Inflammatory macrophage treated with lipopolysaccharide for 1 hour (primary cell): ENCODE measurements around the gene COQ5.
"Not testable (repeated sequence)": the region's sequence is repeated elsewhere in the genome, so short reads cannot be mapped to it uniquely, and the experiment has no call there.

Experiments used
- DNase-seq, 2 donors: peaks; one replicate each; pipeline ENCODE4 v3.0.0-alpha.2; 2020 to 2022

The COQ5 gene

DNA sequence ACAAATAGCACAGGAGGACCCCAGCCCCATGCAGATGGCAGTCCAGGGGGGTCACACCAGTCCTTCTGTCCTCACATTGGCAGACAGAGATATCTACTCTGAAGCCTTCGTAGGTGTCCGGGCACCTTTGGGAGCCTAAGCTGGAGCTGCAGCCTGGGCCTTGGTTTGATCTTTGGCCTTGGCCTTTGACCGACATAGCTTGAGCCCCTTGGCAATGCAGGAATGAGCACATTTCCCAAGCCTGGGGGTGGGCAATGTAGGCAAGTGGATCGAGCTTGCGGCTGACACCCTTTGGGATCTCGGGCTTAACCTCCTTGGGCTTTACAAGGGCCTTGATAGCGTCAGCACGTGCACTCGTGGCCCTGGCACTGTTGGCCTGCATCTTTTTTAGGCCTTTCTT lies 6.4 kb downstream of the COQ5 start:
- no peak for DNase-seq

DNA sequence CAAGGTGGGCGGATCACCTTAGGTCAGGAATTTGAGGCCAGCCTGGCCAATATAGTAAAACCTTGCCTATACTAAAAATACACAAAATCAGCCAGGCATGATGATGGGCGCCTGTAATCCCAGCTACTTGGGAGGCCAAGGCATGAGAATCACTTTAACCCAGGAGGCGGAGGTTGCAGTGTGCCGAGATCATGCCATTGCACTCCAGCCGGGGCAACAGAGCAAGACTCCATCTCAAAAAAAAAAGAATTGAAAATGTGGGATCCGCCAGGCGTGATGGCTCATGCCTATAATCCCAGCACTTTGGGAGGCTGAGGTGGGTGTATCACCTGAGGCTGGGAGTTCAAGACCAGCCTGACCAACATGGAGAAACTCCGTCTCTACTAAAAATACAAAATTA lies 9.6 kb downstream of the COQ5 start:
- not testable (repeated sequence) for DNase-seq

DNA sequence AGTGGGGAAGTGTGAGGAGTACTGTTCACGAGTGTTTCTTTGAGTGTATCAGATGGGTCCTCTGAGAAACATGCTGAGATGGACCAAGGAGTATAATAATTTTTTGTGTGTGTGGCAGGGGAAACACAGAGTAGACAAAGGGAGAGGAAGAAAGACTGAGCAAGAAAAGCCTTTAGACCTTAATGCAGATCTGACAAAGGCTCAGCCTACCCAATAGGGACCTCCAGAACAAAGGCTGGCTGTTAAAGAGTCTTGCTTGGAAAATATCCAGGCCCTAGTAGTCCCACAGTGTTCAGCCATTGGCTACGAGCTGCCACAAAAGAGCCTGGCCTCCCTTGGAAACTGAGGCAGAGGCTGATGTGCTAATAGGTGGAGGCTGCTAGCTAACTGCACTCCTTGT lies 13.5 kb downstream of the COQ5 start:
- DNase-seq: no peak

DNA sequence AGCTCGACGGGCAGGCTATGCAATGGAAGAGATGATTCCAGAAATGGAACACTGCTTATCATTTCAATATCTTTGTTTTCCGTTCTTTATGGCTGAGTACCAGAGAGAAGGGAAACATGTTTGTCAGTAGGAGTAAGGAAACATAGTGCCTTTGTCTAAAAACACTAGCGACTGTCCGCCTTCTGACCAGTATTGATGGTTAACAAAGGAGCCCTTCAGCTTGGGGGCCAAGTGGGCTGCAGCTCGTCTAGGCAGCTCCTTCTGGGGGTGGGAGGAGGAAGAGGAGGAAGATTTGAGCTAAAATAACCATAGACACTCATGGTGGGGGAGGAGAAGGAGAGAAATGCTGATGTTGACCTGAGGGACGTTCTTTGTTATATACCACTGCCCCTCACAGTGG lies 15.0 kb downstream of the COQ5 start:
- no peak for DNase-seq

DNA sequence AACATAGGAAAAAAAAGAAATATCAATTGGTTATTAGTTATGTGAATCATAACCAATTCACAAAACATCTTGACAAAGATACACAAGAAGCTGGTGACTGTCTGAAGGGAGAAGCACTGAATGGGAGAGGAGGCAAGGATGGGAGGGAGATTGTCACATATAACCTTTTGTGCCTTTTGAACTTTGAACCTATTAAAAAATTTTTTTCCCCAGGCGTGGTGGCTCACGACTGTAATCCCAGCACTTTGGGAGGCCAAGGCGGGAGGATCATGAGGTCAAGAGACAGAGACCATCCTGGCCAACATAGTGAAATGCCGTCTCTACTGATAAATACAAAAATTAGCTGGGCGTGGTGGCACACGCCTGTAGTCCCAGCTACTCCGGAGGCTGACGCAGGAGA lies 20.4 kb downstream of the COQ5 start:
- DNase-seq: no peak

DNA sequence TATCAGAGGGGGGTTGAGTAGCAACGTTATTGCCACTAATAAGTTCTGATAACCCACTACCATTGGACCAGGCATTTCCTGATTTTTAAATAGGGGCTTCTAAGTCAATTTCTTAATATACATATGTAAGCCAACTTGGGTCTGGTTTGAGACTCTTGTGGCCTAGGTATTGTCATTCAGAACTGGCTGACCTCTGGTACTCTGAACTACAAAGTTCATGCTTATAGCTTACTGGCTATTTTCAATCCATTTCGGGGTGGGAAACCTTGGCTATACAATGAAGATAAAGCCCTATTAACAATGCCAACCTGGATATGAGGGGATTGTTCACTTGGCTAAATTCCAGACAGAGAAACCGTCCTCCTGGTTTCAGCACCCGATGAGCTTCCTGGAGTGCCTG lies 24.4 kb downstream of the COQ5 start:
- no peak for DNase-seq

DNA sequence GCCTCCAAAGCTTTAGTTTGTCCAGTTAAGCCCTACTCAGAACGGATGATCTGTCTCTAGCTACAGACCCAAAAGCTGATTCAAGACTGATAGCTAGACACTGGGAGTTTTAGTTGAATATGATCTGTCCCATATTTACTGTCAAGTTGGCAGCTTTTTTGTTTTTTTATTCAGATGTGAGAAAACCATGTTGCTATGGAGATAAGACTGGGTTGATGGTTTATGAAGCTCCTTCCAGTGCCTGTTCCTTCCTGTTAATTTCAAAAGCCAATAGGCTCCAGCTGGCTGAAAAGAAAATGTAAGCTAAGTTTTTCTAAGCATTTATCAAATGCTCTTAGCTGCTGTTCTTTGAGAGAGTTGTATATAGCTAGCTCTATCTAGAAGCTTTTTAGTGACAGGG lies 28.4 kb downstream of the COQ5 start:
- DNase-seq: no peak

DNA sequence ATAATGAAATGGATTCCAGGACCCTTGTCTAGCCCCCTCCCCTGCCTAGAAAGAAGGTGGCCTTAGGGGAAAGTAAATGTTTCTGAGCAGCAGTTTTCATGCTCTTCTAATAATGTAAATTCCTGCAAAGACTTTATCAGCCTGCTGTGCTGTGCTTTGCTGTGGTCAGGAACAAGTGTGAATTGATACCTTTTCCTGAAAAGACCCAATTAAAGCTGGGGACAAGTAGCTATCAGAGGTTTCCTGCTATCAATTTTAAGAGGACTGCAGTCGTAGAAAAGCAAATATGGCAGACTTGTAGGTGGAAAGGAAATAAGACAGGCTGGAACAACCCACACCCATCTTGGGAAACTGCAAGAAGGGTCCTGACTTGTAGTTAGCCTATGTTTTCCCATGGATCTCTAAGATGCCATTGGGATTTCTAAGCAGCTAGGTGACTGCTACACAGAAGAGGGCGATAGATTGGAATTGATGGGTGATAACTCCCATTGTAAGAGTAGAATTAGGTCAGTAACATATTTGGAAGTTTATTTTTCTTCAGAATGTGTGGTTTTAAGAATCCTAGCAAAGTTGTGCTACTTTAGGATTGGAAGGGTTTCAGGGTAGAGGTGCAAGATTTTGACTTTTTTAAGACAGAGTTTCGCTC lies 30.0 kb downstream of the COQ5 start:
- DNase-seq: no peak

DNA sequence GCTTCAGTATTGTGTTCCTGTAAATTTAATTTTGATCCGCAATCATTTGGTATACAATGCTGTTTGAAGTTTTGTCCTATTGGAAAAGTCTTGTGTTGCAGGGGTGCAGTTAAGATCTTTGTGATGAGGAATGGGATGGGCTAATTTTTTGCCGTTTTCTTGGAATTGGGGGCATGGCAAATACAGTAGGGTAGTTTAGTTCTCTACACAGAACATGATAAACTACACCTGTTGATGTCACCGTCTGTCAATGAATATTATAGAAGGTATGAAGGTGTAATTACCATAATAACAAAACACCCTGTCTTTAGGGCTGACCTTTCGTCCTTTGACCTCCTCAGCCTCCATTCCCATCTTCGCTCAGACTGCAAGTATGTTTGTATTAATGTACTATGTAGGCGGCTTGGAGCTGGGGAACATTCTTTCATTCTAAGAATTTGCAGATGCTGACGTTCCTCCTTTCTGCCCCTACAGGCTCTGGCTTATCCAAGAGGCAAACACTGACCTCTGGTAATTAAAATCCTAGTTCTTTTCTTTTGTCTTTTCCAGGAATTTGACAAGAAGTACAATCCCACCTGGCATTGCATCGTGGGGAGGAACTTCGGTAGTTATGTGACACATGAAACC lies 31.3 kb downstream of the COQ5 start:
- no peak for DNase-seq

DNA sequence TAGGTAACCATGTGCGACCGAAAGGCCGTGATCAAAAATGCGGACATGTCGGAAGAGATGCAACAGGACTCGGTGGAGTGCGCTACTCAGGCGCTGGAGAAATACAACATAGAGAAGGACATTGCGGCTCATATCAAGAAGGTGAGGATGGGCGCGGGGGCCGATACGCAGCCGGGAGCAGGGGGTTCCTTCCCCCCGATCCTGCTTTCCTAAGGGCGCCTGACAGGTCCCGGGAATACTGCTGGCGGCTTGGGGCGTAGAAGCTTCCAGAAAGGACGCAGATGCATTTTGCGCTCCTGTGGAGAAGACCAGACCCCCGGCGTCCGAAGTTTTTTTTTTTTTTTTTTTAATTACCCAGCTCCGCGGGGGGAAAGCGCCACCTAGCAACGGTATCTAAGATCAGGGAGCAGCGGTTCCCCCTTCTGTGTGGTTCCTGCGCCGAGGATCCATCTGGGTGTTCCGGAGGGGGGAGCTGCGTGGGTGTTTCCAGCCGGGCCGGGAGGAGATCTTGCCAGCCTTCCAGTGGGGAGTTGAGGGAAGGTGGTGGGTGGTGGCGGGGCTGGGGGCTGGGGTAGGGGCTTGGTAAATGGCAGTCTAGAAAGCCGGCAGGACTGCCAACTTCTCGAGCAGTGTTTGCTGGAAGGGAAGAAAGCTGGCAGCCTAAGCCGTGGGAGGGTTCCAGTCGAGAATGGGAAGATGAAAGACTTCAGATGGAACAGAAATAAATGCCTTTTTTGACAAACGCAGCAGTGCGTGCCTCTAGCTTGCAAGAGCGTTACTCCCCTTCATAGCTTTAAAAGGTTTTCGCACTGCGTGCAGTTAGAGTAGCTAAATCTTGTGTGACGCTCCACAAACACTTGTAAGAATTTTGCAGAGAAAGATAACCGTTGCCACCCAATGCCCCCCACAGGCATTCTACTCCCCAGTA lies 32.3 kb downstream of the COQ5 start:
- peak; percentile 65 to 69 for DNase-seq

DNA sequence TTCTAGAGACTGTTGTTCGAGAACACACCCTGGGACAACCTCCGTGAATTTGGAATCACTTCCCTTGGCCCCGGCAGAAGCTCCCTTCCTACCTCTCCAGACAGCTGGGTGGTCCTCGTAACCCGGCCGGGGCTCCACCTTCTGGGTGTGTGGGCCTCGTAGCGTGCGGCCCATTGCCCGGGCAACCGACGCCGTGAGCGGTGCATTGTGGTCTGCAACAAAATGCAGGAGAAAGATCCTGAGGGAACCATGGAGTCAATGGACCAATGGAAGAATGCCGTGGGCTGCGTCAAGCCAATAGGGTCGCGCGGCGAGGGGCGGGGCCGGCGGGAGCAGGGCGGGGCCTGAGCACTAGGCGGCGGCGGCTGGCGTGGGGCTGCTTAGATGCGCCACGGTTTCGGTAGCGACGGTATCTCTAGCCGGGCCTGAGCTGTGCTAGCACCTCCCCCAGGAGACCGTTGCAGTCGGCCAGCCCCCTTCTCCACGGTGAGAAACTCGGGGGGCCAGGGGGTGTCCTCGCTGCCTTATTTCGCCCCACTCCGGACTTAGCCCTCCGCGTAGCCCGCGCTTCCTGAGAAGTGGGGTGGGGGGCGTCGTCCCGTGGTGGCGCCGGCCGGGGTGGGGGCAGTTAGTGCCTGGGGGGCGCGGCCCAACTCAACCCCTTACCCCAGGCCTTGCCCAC lies 33.1 kb downstream of the COQ5 start, which contains the start of gene DYNLL1:
Gene DYNLL1 (plus strand): TSS at position 383 of the 682 bp plus-strand sequence. CDS start 309 bp downstream, outside the sequence.
- peak; percentile 93 to 100 for DNase-seq

DNA sequence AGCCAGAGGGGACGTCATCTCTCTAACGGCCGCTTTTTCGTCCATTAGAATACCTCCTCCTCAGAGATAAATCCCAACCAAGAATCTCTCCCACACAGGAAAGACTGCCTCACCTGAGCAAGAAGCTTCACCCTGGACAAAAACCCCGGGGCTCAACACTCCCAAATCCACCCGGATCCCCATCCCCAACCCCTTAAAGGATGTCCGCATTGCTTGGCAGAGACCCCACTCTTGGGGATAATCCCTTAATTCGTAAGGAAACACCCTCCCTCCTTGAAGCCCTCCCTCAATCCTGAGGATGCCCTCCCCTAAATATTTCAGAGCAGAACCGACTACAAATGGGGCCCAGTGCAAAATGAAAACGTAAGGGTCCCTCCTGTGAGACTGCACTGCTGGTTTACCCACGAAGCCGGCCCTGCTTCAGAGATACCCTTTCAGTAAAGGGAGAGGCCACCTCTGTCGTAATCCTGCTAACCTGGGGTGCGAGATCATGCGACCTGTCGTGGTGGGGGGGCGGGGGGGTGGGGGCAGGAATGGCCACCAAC lies 33.7 kb downstream of the COQ5 start:
- DNase-seq: no peak

DNA sequence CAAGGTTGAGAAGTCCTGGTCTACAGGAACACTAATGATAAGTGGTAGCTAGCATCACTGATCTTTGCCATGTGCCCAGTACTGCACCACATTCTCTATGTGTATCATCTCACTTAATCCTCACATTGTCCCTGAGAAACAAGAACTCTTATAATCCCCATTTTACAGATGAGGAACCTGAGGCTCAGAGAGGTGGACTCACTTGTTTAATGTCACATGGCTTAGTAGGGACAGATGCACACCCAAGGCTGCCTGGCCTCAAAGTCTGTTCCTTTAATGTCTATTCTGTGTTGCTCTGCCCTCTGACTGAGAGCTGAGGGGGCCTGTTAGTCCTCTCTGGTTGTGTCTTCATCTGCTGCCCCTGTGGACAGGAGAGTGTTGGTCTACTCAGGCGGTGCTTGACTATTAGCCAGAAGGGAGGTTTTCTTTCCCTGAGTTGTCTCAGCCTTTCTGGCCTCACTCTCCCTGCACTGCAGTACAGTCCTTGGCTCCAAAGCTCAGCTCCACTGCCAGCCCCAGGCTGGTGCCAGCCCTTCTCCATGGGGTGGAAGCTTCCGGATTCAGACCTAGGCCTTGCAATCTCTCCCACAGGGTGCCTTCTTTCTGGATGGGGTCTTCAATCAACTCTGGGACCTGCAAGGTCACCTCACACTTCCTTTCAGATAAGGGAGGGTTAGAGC lies 38.0 kb downstream of the COQ5 start:
- DNase-seq: no peak

DNA sequence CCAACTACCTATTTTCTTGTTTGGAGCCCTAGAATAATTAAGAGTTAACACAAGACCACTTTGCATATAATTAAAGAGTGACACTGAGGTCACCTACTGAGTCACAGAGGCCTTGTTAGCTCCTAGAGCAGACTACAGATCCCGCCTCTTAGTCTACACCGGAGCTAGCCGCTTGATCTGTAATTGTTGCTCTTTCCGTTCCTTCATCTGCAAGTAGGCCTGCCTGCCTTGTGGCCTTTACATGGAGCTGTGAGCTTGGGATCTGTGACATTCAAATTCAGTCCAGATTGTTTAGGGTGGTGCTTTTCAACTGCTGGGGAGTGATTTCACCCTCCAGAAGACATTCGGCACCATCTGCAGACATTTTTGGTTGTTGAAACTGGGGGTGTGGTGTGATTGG lies 38.6 kb downstream of the COQ5 start:
- no peak for DNase-seq

DNA sequence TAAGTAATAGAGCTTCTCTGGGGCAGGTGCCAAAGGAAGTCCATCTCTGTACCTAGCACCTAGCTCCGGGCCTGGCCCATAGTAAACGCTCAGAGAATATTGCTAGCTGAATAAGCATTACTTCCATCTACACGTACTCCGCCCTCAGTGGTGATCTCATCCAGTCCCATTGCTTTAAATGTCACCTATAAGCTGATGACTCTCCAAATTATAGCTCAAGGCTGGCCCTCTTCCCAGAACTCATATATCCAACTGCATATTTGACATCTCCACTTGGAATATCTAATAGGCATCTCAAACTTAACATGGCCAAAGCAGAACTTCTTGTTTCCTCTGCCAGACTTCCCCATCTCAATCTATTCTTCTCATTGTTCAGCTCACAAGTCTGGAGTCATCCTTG lies 39.9 kb downstream of the COQ5 start:
- no peak for DNase-seq

DNA sequence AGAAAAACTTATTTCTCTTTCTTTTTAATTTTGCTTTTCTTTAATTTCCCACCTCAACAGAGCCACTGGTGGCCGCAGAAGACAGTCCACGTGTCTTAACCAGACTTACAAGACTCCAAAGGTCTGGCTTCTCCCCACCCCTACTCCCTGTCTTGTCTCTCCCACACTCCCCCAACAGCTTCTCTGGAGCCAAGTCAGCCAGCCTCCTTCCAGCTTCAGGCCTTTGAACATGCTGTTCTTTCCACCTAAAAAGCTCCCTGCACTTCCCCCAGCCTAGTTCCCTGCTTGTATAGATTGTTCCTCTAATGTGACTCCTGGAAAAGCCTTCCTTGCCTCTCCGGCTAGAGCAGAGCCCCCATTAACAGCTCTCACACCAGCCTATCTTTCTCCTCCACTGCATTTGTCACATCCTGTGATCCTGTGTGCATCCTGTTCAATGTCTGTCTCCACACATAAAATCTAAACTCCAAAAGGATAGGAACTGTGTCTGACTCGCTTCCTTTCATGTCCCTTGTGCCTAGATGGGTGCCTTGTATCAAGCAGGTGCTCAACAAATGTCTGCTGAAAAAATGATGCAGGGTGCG lies 40.8 kb downstream of the COQ5 start:
- no peak for DNase-seq

DNA sequence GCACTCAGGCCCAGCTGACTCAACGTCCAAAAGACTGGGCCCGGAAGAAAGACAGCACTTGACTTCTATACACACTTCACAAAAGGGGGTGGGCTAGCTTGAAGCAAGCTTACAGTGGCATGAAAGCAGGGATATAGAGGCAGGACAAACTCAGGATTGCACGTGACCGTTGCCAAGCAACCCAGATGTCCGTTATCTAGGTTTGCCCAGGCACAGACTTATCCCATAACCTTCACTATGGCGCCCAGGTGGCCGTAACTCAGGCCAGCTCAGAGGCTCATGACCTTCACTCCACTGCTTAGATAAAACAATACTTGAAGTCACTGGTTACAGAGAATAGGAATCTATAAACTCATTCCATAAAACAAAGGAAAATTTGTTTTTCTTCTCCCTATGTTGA lies 41.4 kb downstream of the COQ5 start:
- DNase-seq: not testable (repeated sequence)

DNA sequence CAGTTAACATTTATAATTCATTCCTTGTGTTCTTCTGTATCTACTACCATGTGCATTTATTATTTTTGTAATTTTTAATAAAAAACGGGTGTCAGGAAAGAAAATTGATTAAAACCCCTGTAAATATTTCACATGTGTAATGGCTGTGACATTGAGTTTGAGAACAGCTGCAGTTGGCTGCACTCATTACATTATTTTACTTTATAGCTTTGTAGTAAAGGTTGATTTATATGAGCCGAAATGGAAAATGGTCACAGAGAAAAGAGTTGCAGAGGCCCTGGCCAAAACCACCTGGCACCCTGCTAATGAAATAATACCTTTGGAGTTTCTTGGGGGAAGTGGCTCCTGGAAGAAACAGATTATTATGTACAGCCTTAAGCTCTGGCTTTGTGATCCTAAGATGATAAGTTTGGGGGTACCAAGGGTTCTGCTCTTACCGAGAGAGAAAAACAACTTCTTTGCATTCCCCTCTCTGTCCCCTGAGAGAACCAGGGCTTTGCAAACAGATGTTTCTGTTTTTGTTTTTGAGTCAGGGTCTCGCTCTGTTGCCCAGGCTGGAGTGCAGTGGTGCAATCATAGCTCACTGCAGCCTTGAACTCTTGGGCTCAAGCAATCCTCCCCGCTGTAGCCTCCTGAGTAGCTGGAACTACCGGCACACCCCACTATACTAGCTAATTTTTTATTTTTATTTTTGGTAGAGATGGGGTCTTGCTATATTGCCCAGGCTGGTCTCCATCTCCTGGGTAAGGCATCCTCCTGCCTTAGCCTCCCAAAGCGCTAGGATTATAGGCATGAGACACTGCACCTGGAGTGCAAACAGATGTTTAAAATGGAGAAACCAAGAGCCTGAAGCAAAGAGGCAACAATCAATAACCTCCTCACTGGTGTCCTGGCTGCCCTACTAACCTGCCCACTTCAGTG lies 42.7 kb downstream of the COQ5 start:
- no peak for DNase-seq

DNA sequence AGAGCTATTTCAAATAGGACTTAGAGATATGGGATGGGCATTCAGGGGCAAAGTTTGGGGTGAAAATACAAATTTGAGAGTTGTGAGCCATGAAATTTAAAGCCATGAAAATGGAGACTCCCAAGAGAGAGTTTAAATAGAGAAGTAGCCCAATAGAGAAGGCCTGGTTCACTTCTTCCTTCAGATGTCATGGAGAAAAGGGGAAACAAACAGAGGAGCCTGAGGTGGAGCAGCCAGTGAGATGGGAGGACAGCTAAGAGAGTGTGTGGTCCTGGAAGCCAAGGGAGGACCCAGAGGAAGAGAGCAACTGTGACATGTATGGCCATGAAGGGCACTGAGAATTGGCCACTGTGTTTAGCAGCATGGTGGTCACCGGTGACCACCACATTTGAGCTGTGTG lies 45.3 kb downstream of the COQ5 start:
- DNase-seq: peak in 1 of 2 donors; percentile 24

DNA sequence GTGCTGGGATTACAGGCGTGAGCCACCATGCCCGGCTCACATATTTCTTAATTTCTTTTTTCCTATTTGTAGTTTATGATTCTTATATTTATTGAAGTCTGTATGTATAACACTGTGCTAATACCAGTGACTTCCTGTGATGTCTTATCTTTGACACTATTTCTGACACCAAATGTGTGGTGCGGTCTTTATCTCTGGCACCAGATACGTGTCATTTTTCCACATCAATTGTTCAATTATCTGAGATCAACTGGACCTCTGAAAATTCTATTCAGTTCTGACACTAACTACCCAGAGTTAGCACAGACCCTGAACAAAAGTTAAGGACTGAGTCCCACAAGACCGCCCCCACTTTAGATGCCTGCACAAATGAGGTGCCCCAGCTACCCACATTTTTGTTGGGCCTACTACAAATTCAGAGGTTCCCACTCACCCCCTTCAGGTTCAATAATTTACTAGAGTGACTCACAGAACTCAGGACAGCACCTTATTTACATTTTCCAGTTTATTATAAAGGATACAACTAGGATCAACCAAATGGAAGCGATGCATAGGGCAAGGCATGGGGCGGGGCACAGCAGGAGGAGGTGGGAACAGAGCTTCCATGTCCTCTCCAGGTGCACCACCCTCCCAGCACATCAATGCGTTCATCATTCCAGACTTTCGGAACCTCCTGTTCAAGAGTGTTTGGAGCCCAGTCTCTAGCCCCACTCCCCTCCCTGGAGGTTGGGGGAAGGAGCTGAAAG lies 47.8 kb downstream of the COQ5 start:
- no peak for DNase-seq
